ENCODE measurements around the gene SMAD7.

The SMAD7 gene

GRCh38 chr18:48893061-48893607 is 57.6 kb downstream of the SMAD7 start:
- DNase-seq, result no peak

- DNase-seq, result no peak
Observed at GRCh38 chr18:48892146-48892855, 58.5 kb downstream of the SMAD7 start.

DNA sequence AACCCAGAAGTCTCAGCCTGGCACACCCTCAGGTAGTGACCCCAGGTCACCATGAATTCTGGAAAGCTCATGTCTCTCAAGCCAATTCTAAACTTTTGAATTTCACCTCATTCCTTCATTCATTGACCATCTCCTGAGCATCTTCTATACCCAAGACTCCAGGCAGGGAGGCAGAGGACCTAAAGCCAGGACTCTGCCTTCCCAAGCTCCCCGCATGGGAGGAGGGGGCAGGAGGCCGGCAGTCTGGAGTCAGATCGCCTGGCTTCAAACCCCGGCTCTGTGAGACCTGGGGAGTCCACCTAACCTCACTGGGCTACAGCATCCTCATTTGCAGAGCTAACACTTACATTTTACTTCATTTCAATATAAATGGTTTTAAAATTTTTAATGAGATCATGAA is 59.0 kb downstream of the SMAD7 start:
- DNase-seq, result no peak

GRCh38 chr18:48889981-48890762 is 60.6 kb downstream of the SMAD7 start:
- DNase-seq, result no peak

GRCh38 chr18:48889115-48889941 is 61.4 kb downstream of the SMAD7 start:
- DNase-seq, result no peak

DNA sequence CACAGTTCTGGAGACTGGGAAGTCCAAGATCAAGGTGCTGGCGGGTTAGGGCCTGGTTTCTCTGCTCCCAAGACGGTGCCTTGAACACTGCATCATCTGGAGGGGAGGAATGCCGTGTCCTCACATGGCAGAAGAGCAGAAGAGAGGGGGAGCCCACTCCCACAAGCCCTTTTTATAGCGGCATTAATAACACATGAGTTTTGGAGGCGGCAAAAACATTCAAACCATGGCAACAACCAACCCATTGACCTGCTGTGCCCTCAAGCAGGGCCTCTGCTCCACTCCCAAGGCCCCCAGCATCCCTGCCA is 62.0 kb downstream of the SMAD7 start:
- no peak for DNase-seq

- DNase-seq, result no peak
Observed at GRCh38 chr18:48887905-48888772, 62.6 kb downstream of the SMAD7 start.

- DNase-seq, result no peak
Observed at GRCh38 chr18:48887294-48887904, 63.4 kb downstream of the SMAD7 start.

- no peak for DNase-seq
Observed at GRCh38 chr18:48886520-48887293, 64.1 kb downstream of the SMAD7 start.

DNA sequence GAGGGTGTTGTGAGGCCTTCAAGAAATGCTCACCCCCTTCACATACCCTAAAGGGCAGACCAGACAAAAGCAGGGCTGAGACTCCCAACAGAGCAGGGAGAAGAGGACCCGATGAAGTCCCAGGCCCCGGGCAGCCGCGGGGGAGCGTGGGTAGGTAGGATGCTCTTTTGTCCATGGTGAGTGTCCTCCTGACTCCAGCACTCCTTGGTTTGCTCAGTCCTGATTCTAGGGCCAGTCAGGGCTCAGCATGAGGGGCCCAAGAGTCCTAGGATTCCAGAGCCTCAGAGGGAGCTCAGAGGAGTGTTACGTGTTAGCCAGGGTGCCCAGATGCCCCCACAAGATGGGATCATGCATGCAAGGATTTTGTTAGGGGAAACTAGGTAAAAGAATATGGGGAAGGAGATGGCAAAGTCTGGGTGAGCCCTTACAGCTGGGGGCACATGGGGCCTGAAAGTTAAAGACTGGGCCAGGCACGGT is 64.8 kb downstream of the SMAD7 start:
- no peak for DNase-seq

DNA sequence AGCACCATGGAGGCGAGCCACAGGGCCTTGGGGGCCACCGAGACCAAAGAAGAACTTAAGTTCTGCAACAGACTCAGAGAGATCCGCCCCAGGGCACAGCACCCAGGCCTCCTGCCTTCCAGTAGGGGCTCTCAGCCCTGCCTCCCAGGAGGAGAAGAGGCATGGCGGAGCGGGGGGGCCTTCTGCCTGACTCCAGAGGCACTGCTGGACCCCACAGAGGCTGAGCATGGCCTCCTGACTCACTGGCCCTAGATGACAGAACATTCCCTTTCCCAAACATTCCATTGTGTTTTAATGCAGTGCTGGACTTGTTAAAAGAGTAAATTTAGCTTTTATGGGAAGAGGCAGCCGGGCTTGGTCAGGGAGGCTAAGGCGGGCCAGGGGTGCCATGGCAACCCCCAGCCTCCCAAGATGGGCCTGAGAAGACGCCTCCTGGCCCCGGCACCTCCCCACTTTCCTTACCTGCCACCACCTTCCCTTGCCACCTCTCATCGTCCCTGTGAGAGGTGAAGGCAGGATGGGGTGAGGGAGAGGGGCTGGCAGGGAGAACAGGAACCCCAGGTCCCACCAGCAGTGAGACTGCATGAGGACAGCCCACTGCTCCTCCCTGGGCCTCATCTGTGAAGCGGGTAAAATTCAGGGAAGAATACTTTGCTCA is 65.4 kb downstream of the SMAD7 start:
- no peak for DNase-seq

DNA sequence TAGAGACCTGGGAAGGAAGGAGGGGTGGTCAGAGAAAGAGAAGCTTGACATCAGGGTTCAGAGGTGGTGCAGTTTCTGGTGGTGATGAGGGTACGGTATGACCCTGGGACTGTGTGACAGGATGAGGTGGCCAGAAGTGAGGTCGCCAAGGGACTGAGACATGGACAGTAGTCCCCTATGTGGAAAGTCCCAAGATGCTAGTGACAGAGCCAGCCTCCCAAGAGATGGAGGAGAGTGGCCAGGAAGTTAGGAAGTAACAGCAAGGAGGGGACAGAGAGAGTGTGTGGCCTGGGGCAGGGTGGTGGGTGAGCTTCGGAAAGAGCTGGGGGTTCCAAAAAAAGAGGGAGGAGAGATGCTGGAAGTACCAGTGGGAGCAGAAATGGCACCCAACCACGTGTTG is 66.0 kb downstream of the SMAD7 start:
- no peak for DNase-seq

DNA sequence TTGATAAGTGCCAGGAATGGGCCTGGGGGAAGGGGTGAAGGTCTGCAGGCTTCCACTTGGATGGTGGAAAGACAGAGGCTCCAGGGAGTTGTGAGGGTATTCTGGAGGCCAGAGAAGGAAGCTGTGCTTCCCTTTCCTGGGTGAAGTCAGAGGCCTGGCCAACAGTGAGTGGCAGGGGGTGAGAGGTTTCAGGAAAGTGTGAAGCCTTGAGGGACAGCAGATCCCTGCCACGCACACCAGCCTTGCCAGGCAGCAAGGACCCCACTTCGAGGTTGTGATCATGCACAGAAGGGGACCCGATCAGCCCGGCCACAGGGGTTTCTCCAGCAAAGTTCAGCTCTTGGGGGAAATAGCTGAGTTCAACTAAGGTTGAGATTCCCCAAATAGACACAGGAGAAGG is 66.5 kb downstream of the SMAD7 start:
- DNase-seq, result no peak

DNA sequence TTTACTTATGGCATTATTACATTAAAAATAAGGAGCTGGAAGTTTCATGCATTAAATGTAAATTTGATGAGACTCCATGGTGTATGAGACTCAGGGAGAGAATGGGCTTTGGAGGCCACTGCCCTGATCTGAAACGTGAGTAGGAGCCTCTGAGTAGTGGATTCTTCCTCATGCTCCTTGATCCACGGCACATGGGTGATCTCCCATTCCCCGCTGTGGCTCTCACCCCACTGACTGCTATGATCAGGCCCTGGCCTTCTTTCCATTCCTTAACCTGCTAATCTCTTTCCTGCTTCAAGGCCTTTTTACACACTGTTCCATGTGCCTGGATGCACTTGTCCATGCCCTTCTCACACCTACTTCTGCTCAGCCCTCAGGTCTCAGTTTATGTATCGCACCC is 68.4 kb downstream of the SMAD7 start:
- no peak for DNase-seq

DNA sequence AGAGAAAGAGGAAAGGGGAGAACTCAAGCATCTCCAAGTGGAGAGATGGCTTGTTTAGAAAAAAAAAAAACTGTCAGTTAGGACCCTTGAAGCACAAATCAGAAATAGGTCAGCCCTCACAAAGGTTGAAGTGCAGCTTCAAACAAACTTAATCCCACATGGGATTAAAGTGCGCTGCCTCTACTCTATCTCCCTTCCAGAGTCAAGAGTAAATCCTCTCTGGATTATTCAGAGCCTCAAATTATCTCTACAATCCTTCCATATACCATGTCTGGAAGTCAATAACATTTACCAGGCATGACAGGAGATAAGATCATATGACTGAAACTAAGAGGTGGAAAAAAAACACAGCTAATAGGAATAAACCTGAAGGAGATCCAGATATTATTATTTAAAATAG is 69.8 kb downstream of the SMAD7 start:
- no peak for DNase-seq

GRCh38 chr18:48879008-48879431 is 71.7 kb downstream of the SMAD7 start:
- DNase-seq, result no peak

- DNase-seq, result no peak
Observed at GRCh38 chr18:48878471-48878870, 72.3 kb downstream of the SMAD7 start.

DNA sequence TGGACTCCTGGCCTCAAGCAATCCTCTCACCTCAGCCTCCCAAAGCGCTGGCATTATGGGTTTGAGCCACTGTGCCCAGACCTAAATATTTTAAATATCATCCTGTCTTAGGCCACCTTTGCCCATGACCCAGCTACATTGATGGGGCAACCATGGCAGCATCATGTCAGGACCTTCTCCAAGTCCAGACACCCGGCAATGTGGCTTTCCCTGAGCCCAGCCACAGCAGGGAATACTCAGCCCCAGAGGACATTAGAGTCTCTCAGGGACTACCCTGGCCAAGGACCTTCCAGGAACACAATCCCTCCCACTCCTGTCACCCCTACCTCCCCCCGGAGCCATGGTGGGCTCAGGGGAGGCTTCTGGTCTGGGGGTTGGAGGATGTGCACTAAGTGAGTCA is 72.8 kb downstream of the SMAD7 start:
- no peak for DNase-seq

- no peak for DNase-seq
Observed at GRCh38 chr18:48876590-48876989, 74.2 kb downstream of the SMAD7 start.

DNA sequence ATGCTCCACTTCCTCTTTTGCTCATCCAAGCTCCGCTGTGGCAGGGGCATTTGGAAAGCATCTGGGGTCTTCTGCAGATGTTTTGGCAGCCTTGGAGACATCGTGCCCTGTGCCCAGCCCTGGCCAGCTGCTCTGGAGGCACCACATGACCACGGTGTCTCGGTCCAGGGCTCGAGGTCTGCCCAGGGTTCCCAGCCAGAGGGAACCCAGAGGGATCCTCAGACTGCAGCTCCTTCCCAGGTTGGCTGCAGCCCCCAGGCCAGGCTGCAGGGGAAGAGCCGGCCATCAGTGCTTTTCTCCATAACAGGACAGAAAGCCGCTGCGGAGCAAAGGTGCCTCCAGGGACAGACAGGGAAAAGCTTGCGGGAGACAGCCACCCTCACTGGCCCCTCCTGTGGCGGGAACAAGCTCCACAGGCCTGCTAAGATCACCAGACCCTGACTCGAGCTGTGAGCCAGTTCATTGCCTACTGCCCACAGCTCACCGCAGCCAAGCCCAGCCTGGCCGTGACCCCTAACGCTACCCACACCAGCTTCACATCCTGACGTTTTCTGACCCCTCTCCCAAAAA is 74.7 kb downstream of the SMAD7 start:
- DNase-seq, result no peak

Data from activated naive CD4-positive, alpha-beta T cell treated with Interleukin-2 at 50 U/mL for 16 hours (primary cell).